SU-DHL-6 (cell line): ENCODE measurements around the gene TMEM248.

Experiments
- H2AFZ ChIP-seq: fragments of 200-600 bp; sonication (generic); 2 replicates; pipeline ENCODE4 v1.6.1; 2014; ENCODE audit warnings: low read depth, mild to moderate bottlenecking, moderate library complexity, mixed read lengths, antibody characterized with exemption, low read length; ENCODE audit not compliant: severe bottlenecking
- H3F3A ChIP-seq: fragments of 200-600 bp; shearing (Covaris generic); 2 replicates; pipeline ENCODE4 v1.6.0; 2016; ENCODE audit warnings: antibody characterized with exemption, mild to moderate bottlenecking; ENCODE audit not compliant: insufficient read depth
- H3K27ac ChIP-seq: fragments of 200-600 bp; sonication (generic); 2 replicates; pipeline ENCODE4 v1.5.1; 2016; ENCODE audit warnings: low read depth, mild to moderate bottlenecking, low read length, moderate library complexity, mixed read lengths
- H3K27me3 ChIP-seq: fragments of 200-600 bp; sonication (generic), shearing (Covaris generic); 2 replicates; pipeline ENCODE4 v1.6.0; 2014; ENCODE audit warnings: mild to moderate bottlenecking, low read length
- H3K36me3 ChIP-seq: fragments of 200-600 bp; sonication (generic); 2 replicates; pipeline ENCODE4 v1.6.1; 2014; ENCODE audit warnings: mild to moderate bottlenecking, low read length, mixed read lengths
- H3K4me2 ChIP-seq: fragments of 300-600, 200-600 bp; shearing (Covaris generic), sonication (generic); 2 replicates; pipeline ENCODE4 v1.6.0; 2014; ENCODE audit warnings: low read length, low read depth, mild to moderate bottlenecking; ENCODE audit not compliant: poor library complexity, severe bottlenecking
- H3K4me3 ChIP-seq: fragments of 200-600 bp; sonication (generic); 2 replicates; pipeline ENCODE4 v1.5.1; 2014; ENCODE audit warnings: antibody characterized with exemption, low read length, mild to moderate bottlenecking, mixed read lengths; ENCODE audit not compliant: insufficient read depth, poor library complexity, severe bottlenecking
- H3K79me2 ChIP-seq: fragments of 200-600 bp; sonication (generic); 2 replicates; pipeline ENCODE4 v1.6.1; 2014; ENCODE audit warnings: mild to moderate bottlenecking, low read length, moderate library complexity; ENCODE audit not compliant: insufficient read depth
- H3K9ac ChIP-seq: fragments of 200-600 bp; sonication (generic); 2 replicates; pipeline ENCODE4 v1.7.0; 2014; ENCODE audit warnings: mild to moderate bottlenecking, low read length
- H3K9me2 ChIP-seq: fragments of 200-600 bp; sonication (generic); replicated peaks from 2 replicates; pipeline ENCODE4 v1.6.1; 2014; ENCODE audit warnings: low read length; ENCODE audit not compliant: insufficient read depth
- H3K9me3 ChIP-seq: fragments of 200-600 bp; sonication (generic); 2 replicates; pipeline ENCODE4 v1.6.1; 2014; ENCODE audit warnings: low read length, mixed read lengths; ENCODE audit not compliant: insufficient read depth
- H4K20me1 ChIP-seq: fragments of 200-600 bp; sonication (generic); 2 replicates; pipeline ENCODE4 v1.6.1; 2014; ENCODE audit warnings: low read depth, mild to moderate bottlenecking, antibody characterized with exemption, low read length, moderate library complexity, mixed read lengths
- EZH2phosphoT487 ChIP-seq: fragments of 200-600 bp; sonication (generic), shearing (Covaris generic); conservative IDR thresholded peaks from 2 replicates; pipeline ENCODE4 v1.6.1; 2018; ENCODE audit warnings: mild to moderate bottlenecking, antibody characterized with exemption, low read length, moderate library complexity, mixed read lengths
- TF ChIP-seq, protein P1 (sequence below): fragments of 200-600 bp; sonication (generic); IDR thresholded peaks from one replicate; pipeline ENCODE4 v1.5.1; 2017; ENCODE audit warnings: antibody characterized with exemption, mild to moderate bottlenecking, low read length, moderate library complexity; ENCODE audit not compliant: insufficient read depth, poor library complexity, severe bottlenecking

Gene TMEM248

DNA sequence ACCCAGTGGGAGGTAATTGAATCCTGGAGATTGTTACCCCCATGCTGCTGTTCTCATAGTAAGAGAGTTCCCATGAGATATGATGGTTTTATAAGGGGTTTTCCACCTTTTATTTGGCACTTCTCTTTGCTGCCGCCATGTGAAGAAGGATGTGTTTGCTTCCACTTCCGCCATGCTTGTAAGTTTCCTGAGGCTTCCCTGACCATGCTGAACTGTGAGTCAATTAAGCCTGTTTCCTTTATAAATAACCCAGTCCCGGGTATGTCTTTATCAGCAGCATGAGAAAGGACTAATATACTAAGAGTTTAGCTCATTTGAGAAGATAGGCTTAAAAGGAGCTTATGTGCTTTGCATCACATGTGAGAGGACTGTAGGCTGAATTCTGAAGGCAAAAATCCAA lies 29.3 kb downstream of the TMEM248 start:
- Histone ChIP-seq H3K27ac (no peak overlapping the region), H2AFZ (no peak overlapping the region), H3K9me3 (no peaks in the 10 kb centered on the region), H3F3A (peaks cover 6% of the 10 kb centered on the region; the same call in 1 of the 2 replicates), H3K4me3 (no peak overlapping the region), H3K27me3 (no peaks in the 10 kb centered on the region), H3K36me3 (peaks cover 33% of the 10 kb centered on the region; the same call in 1 of the 2 replicates), H3K9me2 (no peaks in the 10 kb centered on the region), H3K4me2 (no peak overlapping the region), H4K20me1 (no peaks in the 10 kb centered on the region), H3K9ac (no peak overlapping the region), H3K79me2 (no peaks in the 10 kb centered on the region)
- TF ChIP-seq, protein P1, sequence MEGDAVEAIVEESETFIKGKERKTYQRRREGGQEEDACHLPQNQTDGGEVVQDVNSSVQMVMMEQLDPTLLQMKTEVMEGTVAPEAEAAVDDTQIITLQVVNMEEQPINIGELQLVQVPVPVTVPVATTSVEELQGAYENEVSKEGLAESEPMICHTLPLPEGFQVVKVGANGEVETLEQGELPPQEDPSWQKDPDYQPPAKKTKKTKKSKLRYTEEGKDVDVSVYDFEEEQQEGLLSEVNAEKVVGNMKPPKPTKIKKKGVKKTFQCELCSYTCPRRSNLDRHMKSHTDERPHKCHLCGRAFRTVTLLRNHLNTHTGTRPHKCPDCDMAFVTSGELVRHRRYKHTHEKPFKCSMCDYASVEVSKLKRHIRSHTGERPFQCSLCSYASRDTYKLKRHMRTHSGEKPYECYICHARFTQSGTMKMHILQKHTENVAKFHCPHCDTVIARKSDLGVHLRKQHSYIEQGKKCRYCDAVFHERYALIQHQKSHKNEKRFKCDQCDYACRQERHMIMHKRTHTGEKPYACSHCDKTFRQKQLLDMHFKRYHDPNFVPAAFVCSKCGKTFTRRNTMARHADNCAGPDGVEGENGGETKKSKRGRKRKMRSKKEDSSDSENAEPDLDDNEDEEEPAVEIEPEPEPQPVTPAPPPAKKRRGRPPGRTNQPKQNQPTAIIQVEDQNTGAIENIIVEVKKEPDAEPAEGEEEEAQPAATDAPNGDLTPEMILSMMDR, result no peak
- no peak for TF ChIP-seq EZH2phosphoT487

DNA sequence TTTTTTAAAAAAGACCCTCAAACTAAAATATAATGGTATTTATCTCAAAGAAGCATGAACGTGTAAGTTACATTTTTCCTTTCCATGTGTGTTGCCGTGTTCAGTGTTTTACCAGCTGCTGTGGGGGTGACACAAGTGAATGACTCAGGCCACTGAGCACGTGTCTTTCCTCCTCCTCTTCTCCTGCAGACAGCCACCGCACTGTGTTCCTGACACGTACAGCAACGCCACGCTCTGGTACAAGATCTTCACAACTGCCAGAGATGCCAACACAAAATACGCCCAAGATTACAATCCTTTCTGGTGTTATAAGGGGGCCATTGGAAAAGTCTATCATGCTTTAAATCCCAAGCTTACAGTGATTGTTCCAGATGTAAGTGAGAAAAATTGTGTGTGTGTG lies 29.7 kb downstream of the TMEM248 start:
- Histone ChIP-seq H3K9me3 (no peaks in the 10 kb centered on the region), H3K4me2 (no peak overlapping the region), H3K9me2 (no peaks in the 10 kb centered on the region), H3K36me3 (peaks cover 35% of the 10 kb centered on the region; the same call in 1 of the 2 replicates), H3K9ac (no peak overlapping the region), H3K79me2 (no peaks in the 10 kb centered on the region), H3K4me3 (no peak overlapping the region), H3K27ac (no peak overlapping the region), H3K27me3 (no peaks in the 10 kb centered on the region), H4K20me1 (no peaks in the 10 kb centered on the region), H2AFZ (no peak overlapping the region), H3F3A (peaks cover 6% of the 10 kb centered on the region; the same call in 1 of the 2 replicates)
- TF ChIP-seq, protein P1, result no peak
- no peak for TF ChIP-seq EZH2phosphoT487

- no peak overlapping the region for H2AFZ ChIP-seq
- peaks cover 46% of the 10 kb centered on the region; the same call in 1 of the 2 replicates for H3K36me3 ChIP-seq
- H3K79me2 ChIP-seq, result no peaks in the 10 kb centered on the region
- no peaks in the 10 kb centered on the region for H3K27me3 ChIP-seq
- no peak overlapping the region for H3K4me3 ChIP-seq
- H3K9me3 ChIP-seq, result no peaks in the 10 kb centered on the region
- H3K4me2 ChIP-seq, result no peak overlapping the region
- no peaks in the 10 kb centered on the region for H4K20me1 ChIP-seq
- peaks cover 6% of the 10 kb centered on the region; the same call in 1 of the 2 replicates for H3F3A ChIP-seq
- TF ChIP-seq, protein P1, result no peak
- no peak for TF ChIP-seq EZH2phosphoT487
- no peak overlapping the region for H3K9ac ChIP-seq
- H3K27ac ChIP-seq, result no peak overlapping the region
- no peaks in the 10 kb centered on the region for H3K9me2 ChIP-seq
These were observed 31.5 kb downstream of the TMEM248 start for GRCh38 chr7:66952343-66953043.
